NCI-H226 (cell line): Measurements from ENCODE around the gene ZFHX2.
"Not testable (repeated sequence)": the region's sequence is repeated elsewhere in the genome, so short reads cannot be mapped to it uniquely, and the experiment has no call there.

ENCODE experiments used
- DNase-seq: peaks from one replicate; pipeline ENCODE4 v3.0.0-alpha.2; 2015

ZFHX2 gene

DNA sequence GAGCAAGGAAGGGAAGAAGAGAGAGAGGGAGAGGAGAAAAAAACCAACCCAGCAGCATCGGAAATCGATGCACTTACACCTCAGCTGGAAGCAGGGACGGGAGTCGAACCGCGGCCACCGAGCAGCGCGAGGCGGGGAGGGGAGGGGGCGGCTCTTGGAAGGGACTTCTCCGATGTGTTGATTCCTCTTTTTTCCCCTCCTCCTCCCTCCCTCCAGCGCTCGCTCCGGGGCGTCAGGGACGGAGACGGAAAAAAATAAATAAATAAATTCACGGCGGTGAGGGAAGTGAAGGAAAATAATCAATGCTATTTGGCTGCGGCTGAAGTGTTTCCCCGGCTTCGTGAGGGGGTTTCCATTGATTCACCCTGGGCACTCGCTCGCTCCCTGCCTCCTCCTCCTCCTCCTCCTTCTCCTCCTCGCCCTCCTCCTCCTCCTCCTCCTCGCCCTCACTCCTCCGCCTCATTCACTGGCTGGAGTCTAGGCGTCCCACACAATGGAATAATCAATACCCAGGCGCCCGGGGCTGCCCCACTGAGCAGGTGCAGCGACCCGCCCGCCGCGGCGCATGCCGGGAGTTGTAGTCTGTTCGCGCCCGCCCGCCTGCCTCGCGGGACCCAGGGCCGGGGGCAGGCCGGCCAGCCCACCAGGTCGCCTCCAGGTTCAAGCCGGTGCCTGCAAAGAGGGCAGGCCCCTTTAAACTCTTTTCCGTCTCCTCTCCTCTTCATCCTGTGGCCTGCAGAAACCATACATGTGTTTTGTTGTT, at the start of gene ZFHX2:
Gene ZFHX2 (minus strand): TSS at position 500 of the 763 bp plus-strand sequence. CDS start 16,440 bp downstream, outside the sequence.
- peak; percentile 26 for DNase-seq

DNA sequence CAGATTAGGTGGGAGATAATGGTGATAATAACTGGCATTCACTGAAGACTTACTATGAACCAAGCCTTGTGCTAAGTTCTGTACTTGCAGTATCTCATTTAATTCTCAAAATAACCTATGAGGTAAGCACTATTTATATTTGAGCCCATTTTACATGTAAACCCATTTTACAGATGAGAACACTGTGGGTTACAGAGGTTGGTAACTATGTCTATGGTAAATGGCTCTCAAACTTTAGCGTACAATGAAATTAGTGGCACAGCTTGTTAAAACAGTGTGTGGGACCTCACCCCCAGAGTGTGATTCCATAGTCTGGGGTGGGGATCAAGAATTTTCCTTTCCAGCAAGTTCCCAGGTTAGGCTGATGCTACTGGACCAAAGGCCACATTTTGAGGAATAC, 49.2 kb upstream of the ZFHX2 start:
- no peak for DNase-seq

DNA sequence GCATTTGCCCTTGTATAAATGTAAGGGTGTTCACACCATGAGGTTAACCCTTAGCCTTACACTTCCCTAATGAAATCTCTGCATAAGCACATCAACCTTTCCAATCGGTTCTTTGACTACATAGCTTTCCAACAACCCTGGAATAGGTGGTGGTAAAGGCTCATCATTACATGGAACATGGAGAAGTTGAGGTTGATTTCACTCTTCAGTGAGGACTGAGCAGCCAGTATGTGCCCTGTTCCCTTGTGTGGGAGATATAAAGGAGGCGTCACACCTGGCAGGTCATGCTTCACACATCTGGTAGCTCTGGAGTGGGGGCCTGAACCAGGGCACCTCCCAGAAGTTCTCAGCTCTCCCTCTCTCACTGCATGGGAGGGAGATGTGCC, 48.8 kb upstream of the ZFHX2 start:
- no peak for DNase-seq

DNA sequence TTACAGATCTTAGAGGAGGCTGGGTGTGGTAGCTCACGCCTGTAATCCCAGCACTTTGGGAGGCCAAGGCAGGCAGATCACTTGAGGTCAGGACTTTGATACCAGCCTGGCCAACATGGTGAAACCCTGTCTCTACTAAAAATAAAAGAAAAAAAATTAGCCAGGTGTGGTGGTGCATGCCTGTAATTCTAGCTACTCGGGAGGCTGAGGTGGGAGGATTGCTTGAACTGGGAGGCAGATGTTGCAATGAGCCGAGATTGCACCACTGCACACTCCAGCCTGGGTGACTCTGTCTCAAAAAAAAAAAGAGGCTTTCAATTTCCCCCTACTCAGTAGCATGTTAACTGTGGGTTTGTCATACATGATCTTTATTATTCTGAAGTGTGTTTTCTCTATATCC, 42.6 kb upstream of the ZFHX2 start:
- DNase-seq = not testable (repeated sequence)

DNA sequence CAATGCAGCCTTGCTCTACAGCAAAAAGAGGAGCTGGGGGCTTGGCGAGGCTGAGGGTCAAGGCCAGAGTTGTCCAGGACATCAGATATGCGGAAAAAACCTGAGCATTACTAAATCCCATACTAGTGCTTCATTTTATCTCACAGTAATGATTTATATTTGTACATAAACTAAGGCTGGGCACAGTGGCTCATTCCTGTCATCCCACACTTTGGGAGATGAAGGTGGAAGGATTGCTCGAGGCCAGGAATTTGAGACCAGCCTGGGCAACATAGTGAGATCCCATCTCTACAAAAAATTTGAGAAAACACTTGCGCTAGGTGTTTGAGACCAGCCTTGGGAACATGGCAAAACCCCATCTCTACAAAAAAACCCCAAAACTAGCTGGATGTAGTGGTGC, 38.6 kb upstream of the ZFHX2 start:
- no peak for DNase-seq

DNA sequence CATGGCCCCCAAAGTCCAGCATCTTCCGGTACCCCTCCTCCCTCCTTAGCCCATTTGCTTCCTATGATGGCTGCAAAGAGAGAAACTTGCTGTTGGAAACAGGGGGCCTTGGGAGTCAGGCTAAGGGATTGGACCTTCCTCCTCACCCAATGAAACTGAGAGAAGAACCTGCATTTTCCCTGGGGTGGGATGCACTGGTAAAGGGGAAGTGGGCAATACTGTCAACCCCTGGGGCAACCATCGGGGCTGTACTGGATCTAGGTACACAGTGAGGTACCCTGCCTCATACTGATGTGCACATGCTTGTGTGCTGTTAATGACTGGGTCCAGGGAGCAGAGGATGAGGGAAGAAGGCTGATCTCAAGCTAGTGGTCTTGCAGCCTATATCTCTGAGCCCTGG, 38.0 kb upstream of the ZFHX2 start:
- DNase-seq = no peak

DNA sequence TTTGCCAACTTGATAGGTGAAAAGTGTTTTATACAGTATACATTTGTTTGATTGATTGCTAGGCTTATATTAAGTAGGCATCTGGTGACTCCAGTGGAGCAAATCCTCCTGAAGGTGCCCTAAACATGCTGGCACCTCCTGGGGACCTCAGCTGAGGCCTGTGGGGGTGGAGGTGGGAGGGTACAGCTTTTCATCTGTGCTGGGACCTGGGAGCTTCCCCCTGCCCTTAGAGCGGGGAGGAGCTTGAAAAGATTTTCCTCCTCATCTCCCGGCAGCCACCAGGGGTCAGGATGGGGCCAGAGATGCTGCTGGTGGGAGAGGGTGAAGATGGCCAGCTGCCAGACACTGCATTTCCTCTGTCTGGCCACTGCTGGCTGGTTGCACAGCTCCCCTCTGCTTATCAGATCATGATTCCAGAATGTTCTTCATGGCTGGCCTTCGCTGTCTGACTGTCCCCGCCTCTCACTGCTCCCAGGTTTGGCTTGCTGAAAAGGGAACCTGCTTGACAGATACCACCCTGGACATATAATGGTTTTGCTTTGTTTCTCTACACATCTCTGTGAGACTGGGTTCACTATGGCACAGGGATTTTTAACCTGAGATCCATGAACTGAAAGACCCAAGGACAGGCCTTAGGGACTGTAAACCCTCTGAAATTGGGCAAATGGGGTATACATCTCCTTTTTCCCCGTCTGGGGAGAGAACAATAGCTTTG, 37.5 kb upstream of the ZFHX2 start:
- peak; percentile 74 for DNase-seq

DNA sequence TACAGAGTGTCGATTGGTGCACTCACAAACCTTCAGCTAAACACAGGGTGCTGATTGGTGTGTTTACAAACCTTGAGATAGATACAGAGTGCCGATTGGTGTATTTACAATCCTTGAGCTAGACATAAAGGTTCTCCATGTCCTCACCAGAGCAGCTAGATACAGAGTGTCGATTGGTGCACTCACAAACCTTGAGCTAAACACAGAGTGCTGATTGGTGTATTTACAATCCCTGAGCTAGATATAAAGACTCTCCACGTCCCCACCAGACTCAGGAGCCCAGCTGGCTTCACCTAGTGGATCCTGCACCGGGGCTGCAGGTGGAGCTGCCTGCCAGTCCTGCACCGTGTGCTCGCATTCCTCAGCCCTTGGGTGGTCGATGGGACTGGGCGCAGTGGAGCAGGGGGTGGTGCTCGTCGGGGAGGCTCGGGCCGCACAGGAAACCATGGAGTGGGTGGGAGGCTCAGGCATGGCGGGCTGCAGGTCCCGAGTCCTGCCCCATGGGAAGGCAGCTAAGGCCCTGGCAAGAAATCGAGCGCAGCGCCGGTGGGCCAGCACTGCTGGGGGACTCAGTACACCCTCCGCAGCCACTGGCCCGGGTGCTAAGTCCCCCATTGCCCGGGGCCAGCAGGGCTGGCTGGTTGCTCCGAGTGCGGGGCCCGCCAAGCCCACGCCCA, 33.1 kb upstream of the ZFHX2 start:
- DNase-seq = not testable (repeated sequence)

DNA sequence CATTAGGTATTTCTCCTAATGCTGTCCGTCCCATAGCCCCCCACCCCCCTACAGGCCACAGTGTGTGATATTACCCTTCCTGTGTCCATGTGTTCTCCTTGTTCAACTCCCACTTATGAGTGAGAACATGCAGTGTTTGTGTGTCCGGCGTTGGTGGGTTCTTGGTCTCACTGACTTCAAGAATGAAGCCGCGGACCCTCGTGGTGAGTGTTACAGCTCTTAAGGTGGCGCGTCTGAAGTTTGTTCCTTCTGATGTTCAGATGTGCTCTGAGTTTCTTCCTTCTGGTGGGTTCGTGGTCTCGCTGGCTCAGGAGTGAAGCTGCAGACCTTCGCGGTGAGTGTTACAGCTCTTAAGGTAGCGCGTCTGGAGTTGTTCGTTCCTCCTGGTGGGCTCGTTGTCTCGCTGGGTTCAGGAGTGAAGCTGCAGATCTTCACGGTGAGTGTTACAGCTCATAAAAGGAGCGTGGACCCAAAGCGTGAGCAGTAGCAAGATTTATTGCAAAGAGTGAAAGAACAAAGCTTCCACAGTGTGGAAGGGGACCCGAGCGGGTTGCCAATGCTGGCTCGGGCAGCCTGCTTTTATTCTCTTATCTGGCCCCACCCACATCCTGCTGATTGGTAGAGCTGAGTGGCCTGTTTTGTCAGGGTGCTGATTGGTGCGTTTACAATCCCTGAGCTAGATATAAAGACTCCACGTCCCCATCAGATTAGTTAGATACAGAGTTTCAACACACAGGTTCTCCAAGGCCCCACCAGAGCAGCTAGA, 32.4 kb upstream of the ZFHX2 start:
- DNase-seq = not testable (repeated sequence)

DNA sequence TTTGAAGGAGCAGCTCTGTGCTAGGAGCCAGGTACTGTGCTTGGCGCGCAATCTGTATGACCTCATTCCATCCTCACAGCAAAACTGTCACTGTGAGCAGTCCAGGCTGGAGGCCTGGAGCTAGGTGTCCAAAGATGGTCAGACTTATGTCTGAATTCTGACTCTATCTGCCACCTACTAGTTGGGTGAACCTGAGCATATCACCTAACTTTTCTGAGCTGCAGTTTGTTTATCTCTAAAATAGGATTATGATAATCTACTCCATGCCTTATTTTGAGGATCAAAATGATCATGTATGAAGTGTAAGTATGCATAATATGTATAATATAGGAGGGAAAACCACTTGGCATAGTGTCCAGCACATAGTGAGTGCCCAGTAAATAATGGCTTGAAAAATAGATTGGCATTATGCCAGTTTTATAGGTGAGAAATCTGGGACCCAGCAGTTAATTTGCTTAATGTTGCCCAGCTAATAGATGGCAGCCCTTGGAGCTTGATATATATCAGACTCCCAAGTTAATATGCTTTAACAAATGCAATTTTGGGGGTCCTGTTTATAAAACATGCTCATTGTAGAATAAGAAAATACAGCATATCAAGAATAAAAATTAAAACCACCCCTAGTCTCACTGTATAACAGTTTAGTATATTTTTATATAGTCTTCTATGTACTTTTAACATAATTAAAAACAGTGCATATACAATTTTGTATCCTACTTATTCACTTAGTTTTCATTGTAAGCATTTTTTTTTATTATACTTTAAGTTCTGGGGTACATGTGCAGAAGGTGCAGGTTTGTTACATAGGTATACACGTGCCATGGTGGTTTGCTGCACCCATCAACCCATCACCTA, 31.6 kb upstream of the ZFHX2 start:
- DNase-seq = no peak

DNA sequence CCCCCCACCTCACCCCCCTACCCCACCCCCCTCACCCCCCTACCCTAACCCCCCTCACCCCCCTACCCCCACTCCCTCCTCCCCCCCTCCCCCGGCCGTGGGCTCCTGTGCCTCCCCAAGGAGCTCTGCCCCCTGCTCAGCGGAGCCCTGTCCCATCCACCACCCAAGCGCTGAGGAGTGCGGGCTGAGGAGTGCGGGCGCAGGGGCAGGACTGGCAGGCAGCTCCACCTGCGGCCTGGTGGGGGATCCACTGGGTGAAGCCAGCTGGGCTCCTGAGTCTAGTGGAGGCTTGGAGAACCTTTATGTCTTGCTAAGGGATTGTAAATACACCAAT, 29.4 kb upstream of the ZFHX2 start:
- DNase-seq = no peak

DNA sequence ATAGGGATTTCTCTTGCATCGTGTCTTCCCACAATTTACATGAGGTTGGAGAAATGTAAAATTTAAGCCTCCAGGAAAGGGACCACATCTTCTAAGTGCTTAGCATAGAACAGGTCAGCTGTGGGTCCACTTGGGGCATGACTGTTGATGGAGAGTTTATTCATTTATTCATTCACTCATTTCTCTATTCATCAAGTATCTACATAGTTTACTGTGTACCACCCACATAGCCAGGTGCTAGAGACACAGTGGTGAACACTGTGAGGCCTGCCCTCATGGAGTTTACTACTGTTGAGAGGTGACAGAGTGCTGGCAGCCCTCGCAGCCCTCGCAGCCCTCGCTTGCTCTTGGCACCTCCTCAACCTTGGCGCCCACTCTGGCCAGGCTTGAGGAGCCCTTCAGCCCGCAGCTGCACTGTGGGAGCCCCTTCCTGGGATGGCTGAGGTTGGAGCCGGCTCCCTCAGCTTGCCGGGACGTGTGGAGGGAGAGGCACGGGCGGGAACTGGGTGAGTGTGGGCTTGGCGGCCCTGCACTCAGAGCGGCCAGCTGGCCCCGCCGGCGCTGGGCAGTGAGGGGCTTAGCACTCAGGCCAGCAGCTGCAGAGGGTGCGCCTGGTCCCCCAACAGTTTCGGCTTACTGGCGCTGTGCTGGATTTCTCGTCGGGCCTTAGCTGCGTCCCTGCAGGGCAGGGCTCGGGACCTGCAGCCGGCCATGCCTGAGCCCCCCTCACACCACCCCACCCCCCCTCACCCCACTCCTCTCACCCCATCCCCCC, 28.8 kb upstream of the ZFHX2 start:
- DNase-seq = no peak

DNA sequence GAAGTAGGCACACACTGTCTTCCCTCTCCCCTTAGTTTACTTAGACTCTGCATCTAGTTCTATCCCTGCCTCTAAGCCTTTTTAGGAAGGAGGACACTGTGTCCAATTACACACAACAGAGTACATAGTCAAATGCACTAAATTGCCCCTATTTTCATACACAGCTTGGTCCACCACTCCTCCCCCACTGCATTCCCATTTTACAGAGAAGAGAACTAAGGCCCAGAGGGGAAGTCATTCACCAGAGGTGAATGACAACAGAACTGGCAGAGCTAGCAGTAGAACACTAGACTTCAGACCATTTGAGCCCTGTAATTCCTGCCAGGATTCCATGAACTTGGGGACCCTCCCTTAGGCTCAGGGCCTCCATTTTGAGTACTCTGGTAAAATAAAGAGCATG, 28.2 kb upstream of the ZFHX2 start:
- DNase-seq = no peak

DNA sequence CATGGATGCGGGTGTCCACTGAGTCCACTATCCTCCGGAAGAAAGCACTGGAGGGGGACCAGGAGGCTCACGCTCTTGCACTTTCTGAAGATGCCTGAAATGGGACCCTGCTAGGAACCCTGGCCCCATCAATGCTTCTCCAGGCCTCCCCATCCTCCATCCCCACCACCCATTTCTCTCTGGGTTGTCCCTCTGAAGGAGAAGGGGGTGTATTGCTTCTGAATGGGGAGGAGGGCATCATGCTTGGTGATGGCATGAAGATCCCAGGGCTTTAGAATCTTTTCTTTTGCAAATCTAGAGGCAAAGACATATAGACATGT, 27.7 kb upstream of the ZFHX2 start:
- no peak for DNase-seq

DNA sequence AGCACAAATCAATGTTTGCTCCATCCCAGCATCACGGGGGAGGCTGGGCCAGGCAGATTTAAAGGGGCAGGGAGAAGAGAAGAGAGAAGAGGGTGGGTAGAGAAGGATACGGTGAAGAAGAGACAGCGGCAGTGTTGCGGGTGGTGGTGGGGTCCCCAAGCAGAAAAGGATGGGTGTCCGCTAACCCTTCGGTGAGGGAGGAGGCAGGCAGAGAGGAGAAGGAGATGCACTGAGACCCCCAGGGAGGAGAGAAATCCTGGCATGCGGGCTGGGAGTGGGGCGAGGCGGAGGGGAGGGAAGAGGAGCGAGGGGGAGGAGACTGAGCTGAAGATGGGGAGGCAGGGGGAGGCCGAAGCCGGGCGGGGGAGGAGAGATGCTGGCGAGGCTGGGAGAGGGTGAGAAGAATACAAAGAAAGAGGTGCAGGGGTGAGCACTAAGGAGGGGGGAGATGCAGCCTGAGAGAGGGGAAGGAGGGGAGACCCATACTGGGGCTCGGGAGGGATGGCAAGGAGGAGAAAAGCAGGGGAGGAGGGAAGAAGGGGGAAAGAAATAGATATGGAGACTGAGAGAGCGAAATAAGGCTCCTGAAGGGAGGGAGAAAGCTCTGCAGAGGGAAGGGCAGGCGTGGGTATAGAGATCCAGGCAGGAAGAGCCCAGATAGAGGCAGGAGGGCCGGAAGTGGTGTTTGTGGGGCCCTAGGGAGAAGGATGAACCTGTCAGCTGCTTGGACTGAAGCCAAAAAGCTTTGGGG, 27.2 kb upstream of the ZFHX2 start, which contains the start of gene JPH4:
Gene JPH4 (minus strand): TSS at position 231 of the 751 bp plus-strand sequence. CDS start 1,337 bp downstream, outside the sequence.
- peak; percentile 25 for DNase-seq

DNA sequence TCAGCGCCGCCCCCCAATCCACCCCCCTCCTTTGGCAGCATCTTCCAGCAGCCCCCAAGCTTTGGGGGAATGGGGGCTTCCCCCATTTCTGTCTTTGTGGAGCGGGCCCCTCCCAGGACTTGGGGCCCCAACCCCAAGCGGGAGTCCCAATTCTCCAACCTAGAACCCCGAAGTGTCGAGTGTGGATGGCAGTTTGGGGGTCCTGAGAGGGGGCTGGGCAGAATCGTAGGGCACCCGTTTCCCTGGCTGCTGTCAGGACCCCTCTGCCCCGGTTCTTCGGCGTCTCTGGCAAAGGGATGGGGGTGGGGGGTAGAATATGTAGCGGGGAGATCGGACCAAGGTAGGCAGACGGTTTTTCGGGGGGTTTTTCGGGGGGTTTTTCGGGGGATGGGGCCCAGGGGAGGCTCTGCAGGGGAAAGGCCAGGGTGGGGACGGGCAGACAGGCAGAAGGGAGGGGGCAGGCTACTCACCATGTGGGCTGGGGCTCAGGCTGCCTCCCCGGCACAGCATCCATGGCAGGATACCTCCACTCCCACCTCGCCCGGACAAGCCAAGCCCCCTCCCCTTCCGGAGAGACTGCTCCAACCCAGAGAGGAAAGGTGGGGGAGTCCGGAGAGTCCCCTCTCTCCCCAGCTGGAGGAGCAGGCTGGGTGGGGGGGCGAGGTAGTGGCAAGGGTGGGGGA, 26.3 kb upstream of the ZFHX2 start:
- no peak for DNase-seq

DNA sequence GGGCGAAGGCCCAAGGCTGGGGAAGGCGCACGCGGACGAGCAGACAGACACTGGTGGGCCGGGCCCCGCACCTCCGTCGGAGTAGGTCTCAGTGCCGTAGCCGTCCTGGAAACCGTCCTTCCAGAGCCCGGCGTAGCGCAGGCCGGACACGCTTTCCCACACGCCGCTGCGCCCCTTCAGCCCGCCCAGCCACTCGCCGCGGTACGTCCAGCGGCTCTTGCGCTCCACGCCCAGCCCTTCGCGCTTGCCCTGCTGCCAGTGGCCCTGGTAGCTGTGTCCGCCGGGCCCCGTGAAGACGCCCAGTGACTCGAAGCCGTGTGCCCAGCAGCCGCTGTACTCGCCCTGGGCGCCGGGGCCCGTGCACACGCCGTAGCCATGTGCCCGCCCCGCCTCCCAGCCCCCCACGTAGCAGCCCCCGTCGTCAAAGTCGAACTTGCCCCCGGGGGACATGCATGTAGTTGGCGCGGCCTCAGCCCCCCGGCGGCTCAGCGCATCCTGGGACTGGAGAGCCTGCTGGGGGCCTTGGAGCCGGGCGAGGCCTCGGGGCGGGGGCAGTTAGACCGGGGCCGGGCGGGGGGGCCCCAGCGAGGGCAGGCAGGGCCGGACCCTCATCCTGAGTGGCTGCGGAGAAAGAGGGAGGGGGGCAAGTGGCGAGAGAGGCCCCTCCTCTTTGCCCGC, 25.6 kb upstream of the ZFHX2 start:
- no peak for DNase-seq

DNA sequence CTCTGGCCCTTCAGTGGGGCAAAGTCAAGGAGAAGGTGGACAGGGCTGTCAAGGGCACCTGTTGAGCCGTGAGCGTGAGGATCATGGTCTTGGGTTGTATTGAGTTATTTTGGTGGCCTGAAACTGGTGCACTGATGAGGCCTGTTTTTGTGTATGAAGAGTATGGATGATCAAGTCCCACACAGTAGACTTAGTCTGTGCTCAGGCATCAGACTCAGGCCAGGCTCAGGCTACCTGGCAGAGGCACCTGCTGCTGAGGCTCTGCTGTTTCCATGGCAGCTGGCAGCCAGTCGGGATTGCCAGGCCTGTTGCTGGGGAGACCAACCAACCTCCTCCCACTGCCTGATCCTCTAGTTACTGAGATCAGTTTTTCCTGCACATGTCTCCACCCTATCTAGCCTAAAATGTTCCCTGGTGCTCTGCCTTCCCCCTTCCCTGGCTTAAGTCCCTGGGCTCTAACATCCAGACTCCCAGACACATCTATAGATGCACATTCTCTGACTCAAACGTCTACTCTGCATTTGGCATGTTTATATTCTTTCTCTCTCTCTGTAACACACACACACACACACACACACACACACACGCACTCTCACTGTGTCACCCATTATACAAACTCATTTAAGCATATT, 21.9 kb upstream of the ZFHX2 start:
- no peak for DNase-seq

DNA sequence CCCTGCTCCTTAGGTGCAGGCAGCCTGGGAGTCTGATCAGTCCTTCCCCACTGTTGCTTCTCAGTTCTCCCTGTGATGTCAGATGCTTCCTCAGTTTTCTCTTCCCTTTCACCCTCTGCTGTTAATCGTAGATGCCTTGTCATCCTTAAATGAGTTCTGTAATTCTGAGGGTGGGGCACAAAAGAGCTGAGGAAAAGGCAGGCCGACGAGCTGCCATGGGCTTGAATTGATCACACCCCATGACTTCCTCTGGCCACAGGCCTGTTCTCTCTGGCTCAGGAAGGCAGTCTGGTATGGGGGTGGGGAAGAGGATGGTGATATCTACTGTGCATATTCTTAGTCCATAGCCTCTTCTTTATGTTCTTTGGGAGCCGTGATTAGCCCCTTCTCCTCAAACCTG, 21.3 kb upstream of the ZFHX2 start:
- DNase-seq = no peak
